HG03378 (cell line): ENCODE results near the gene RCN2.
A peak's percentile ranks its signal among the peaks of the same experiment; 100 is the strongest.

Source experiments
- ATAC-seq: cut with Tn5 transposase; IDR thresholded peaks from one replicate; pipeline ENCODE4 v1.9.1; 2021; ENCODE audit warnings: mild to moderate bottlenecking, moderate library complexity; ENCODE audit not compliant: unreplicated experiment

The RCN2 gene

DNA sequence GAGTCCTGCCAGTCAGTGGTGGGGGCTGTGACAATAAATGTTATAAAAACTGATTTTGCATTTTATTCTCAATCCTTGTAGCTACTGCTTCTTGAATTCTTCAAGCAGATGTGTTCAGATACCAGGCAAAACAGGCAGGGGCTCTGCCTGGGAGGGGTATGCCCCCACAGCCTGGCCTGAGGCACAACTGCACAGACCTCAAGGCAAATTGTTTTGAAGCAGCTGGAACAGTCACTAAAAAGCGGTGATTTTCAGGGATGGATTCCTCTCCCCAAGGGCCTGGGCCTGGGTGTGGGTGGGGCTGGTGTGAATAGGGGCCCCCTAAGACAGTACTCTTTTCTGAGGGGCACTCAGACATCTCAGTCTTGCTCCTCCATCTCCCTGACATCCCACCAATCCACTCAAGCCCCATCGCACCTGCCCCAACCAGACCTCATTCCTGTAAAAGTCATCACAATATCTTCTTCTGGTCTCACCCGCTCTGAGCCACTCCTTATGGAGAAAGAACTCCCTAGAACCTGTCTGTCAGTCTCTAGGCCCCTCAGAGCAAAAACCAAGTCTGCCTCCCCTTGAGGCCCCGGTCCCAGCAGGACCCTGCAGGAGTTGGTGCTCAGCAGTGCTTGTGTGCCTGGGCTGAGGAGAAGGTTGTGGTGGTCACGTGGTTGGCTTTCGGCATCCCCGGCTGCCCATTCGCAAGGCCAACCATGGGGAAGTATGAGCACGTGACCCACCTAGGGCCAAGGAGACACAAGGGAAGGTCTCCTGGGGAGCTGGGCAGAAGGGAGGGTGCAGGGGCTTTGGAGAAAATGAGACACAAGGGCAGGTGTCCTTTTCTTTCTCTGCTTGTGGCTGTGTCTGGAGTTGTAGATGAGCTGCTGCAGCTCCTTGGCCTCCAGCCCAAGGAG, 60.4 kb downstream of the RCN2 start:
- no peak for ATAC-seq

GRCh38 chr15:76993114-76993725, 61.7 kb downstream of the RCN2 start:
- no peak for ATAC-seq

GRCh38 chr15:76994001-76994400, 62.5 kb downstream of the RCN2 start:
- ATAC-seq = no peak

- ATAC-seq = no peak
Observed at GRCh38 chr15:76994496-76994895, 62.9 kb downstream of the RCN2 start.

DNA sequence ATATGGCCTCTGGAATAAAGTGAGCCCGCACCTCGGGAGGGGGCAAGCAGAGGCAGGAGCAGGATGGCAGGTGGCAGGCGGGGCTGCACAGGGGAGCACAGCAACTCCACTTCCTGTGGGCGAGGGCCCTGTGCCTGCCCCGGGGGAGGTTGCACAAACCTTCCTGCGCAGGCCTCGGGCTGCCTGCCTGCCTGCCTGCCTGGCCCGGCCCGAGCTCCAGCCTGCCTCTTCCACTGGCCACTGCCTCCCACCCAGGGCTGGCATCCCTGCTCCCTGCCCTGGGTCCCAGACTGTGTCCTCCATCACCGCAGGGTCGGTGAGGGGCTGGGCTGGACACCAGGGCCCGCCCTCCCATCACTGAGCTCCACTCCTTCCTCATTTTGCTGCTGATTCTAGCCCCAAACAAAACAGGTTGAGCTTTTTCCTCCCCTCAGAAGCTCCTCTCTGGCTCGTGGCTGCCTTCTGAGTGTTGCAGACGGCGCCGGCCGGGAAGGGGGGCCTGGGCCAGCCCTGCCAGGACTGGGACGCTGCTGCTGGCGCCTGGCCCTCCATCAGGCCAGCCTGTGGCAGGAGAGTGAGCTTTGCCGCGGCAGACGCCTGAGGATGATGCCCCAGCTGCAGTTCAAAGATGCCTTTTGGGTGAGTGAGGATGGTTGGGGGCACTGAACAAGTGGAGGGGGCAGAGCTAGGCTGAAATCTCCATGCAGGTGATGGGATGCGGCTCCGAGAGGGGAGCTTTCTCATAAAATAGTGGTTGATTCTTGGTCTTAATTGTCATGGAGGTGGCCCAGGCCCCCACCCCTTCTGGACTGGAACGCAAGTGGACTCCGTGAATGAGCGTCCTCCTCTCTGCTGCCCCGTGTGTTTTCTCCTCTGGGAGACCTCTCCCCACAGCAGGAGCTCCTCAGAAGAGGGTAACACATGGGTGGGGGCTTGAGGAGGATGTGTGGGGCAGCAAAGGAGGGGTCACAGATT, 63.7 kb downstream of the RCN2 start, which contains the start of gene PSTPIP1:
Gene PSTPIP1, plus strand, starts transcription at position 156 of the 975 bp plus-strand sequence. Its CDS starts 448 bp downstream, at position 604.
- peak; percentile 33 for ATAC-seq

DNA sequence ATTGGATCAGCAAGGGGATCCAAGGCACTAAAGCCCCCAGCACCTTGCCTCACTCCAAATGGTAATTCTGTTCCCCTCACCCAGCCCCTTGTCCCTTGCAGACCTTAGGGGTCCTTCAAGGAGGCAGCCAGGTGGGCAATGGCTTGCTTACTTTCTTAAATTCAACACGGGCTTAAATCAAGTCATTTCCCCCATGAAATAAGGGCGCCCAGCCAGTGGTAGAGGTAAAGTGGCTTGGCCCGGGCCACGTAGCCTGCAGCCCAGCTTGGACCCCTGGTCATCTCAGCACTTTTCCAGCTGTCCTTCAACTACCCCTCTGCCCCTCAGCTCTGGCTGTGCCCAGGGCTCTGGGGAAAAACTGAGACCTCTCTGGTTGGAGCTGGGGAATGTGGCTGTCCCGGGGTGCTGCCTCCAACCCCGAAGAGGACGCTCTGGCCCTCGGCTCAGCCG, 64.6 kb downstream of the RCN2 start:
- ATAC-seq = no peak

DNA sequence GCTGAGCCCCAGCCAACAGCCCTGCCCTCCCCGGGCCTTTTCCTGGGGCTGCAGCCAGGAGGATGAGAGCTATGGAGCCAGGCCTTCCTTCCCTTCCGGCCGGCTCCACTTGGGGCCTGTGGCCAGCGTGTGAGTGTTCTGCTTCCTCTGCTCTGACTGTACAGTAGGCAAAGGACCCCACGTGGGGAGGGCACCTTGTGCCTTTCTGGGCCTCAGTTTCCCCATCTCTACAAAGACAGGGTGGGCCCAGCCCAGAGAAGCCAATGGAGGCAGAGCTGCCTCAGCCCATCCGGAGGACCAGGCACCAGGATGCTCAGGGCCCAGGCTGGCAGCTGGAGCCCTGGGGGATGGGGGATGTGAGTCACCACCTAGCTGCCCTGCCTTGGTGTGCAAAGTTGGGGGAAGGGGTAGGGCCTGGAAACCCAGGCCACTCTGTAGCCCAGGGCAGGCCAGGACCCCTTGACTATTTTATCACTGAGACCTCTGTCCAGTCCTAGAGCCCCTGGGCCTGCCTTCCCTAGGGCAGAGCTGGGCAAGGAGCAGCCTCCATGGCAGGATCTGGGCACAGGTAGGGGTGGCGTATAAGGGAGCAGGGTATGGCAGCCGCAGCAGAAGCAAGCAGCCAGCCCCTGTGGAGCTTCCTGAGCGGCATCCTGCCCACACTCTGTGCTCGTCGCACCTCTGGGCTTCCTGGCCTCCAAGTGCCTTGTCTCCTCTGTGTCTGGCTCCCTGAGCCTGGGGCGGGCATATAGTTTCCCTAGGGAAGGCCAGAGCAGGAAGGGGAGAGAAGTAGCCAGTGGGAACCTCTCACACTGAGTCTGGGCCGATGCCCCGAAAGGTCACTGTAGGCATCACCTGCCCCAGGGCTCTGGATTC, 65.2 kb downstream of the RCN2 start:
- ATAC-seq = no peak

- ATAC-seq = no peak
Observed at GRCh38 chr15:76998663-76999285, 67.2 kb downstream of the RCN2 start.

- ATAC-seq = no peak
Observed at GRCh38 chr15:76999996-77000395, 68.4 kb downstream of the RCN2 start.

- no peak for ATAC-seq
Observed at GRCh38 chr15:77001351-77001750, 69.8 kb downstream of the RCN2 start.

DNA sequence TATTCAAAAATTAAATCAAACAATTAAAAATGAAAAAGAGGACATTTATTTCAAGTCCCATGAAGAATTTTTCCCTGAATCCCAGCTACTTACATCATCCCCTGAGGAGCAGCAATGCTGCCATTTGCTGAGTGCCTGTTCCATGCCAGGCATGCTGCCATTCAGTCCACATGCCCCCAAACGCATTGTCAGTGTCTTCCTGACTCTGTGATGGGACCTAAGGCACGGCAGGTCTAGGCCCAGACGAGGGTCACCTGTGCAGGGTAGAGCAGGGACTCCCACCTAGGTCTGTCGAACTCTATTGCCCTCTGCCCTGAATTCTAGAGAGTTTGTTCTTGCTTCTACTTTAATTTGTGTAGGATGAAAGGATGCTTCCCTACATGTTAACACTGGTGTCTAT, 70.4 kb downstream of the RCN2 start:
- no peak for ATAC-seq

DNA sequence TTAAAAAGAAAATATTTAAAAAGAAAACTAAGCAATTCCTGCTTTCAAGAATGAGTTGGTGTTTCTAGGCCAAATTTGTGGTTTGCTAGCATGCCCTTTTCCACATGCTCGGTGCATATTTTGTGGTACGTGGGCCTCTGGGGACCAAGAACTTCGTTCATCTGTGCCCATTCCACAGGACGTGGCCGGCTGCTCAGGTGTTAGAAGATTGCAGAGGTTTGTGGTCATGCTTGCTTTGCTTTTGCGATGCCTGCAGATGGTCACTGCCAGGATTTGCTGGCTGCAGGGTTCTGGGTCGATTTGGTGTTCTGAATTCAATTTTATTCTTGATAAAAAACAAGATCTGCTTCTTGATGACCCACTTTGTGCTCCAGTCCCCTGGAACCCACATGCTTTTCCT, 70.9 kb downstream of the RCN2 start:
- ATAC-seq = no peak

GRCh38 chr15:77002954-77003912, 71.7 kb downstream of the RCN2 start:
- peak; percentile 70 for ATAC-seq
